T-helper 1 cell (primary cell): ENCODE results near the gene ONECUT3.
"Not testable (repeated sequence)": the region's sequence is repeated elsewhere in the genome, so short reads cannot be mapped to it uniquely, and the experiment has no call there.

Experiments
- DNase-seq, 5 donors: peaks; one replicate each; pipeline ENCODE4 v3.0.0-alpha.2; 2012 to 2020

The ONECUT3 gene

GRCh38 chr19:1770866-1771576 is 17.7 kb downstream of the ONECUT3 start:
- DNase-seq: no peak

GRCh38 chr19:1773184-1773583 is 19.9 kb downstream of the ONECUT3 start:
- DNase-seq: no peak

- no peak for DNase-seq
Measured at GRCh38 chr19:1774989-1775772, 21.9 kb downstream of the ONECUT3 start.

- no peak for DNase-seq
Measured at GRCh38 chr19:1775951-1776605, 22.8 kb downstream of the ONECUT3 start.

- no peak for DNase-seq
Measured at GRCh38 chr19:1776606-1777147, 23.4 kb downstream of the ONECUT3 start.

- DNase-seq: no peak
Measured at GRCh38 chr19:1777149-1777548, 23.8 kb downstream of the ONECUT3 start.

- DNase-seq: no peak
Measured at GRCh38 chr19:1779574-1779973, 26.3 kb downstream of the ONECUT3 start.

GRCh38 chr19:1780272-1780958 is 27.1 kb downstream of the ONECUT3 start:
- no peak for DNase-seq

- DNase-seq: no peak
Measured at GRCh38 chr19:1782521-1782920, 29.2 kb downstream of the ONECUT3 start.

- DNase-seq: no peak
Measured at GRCh38 chr19:1783354-1783753, 30.0 kb downstream of the ONECUT3 start.

- DNase-seq: no peak
Measured at GRCh38 chr19:1783874-1784273, 30.6 kb downstream of the ONECUT3 start.

- DNase-seq: no peak
Measured at GRCh38 chr19:1785310-1785709, 32.0 kb downstream of the ONECUT3 start.

- DNase-seq: no peak
Measured at GRCh38 chr19:1786668-1787067, 33.4 kb downstream of the ONECUT3 start.

- DNase-seq: no peak
Measured at GRCh38 chr19:1787116-1787515, 33.8 kb downstream of the ONECUT3 start.

GRCh38 chr19:1789261-1790041 is 36.1 kb downstream of the ONECUT3 start:
- DNase-seq: no peak

- DNase-seq: no peak
Measured at GRCh38 chr19:1790054-1790792, 36.9 kb downstream of the ONECUT3 start.

- no peak for DNase-seq
Measured at GRCh38 chr19:1791879-1792278, 38.6 kb downstream of the ONECUT3 start.

GRCh38 chr19:1794424-1795172 is 41.3 kb downstream of the ONECUT3 start:
- DNase-seq: no peak

- DNase-seq: no peak
Measured at GRCh38 chr19:1796395-1797142, 43.3 kb downstream of the ONECUT3 start.

GRCh38 chr19:1797313-1797712 is 44.0 kb downstream of the ONECUT3 start:
- not testable (repeated sequence) for DNase-seq
